ENCODE data around the gene CRYBA1. TPM values are rescaled to one million over a fixed set of nuclear protein-coding genes. Genes with fewer than 3 reads are reported as not detected.

The CRYBA1 gene
- total and polyA plus RNA-seq, 2 of the 8 experiments (the other 6 are each of a cell fraction or from before 2014, with no cell fraction given) = not detected

- POLR2A ChIA-PET (ENCODE audit: partially characterized antibody) = no interaction called here
These were observed 10.8 kb upstream of the CRYBA1 start for GRCh38 chr17:29235904-29236303.

More at GRCh38 chr17:29235904-29236303, 10.8 kb upstream of the CRYBA1 start:
- H3K4me1 ChIP-seq (replicated peaks in 1 of 4; ENCODE audit: control insufficient read depth in 3 of 4, insufficient read depth in 4 of 4, low read length in 3 of 4) = peaks cover under 1 to 6% (median 3%) of the 10 kb centered on the region in 4 experiments; a peak in 4 of 7 replicates
- H2BK20ac ChIP-seq (ENCODE audit: low read length) = no peak overlapping the region
- no peaks in the 10 kb centered on the region for H4K20me1 ChIP-seq (replicated peaks in 1 of 2; ENCODE audit: control insufficient read depth in 1 of 2, insufficient read depth in 2 of 2, low read length in 2 of 2)
- FAIRE-seq (no peak), DNase-seq (ENCODE audit: low read depth in 1 of 2, low spot score in 2 of 2) (no peak)
- no peak overlapping the region for H2BK120ac ChIP-seq (replicated peaks; ENCODE audit: low read depth, low read length)
- no peaks in the 10 kb centered on the region for H3K36me3 ChIP-seq (ENCODE audit: control insufficient read depth in 2 of 4, insufficient read depth in 4 of 4, low read length in 3 of 4)
- H2AFZ ChIP-seq (ENCODE audit: low read length) = no peak overlapping the region
- H3K9me3 ChIP-seq (ENCODE audit: insufficient read depth in 2 of 2, low read depth in 1 of 2, low read length in 1 of 2) = no peaks in the 10 kb centered on the region
- H3K4ac ChIP-seq (replicated peaks; ENCODE audit: insufficient read length, low read depth, low read length) = no peak overlapping the region
- CTCF ChIA-PET (ENCODE audit: partially characterized antibody) = interaction anchor here (0.6 to 1.5 kb wide), 6 partner anchors 14 to 382 kb away, joined by 3 to 6 read pairs (median 3); no protein-coding TSS in a partner anchor
- H3K23me2 ChIP-seq (ENCODE audit: low read depth, low read length) = no peaks in the 10 kb centered on the region
- H3K79me2 ChIP-seq (ENCODE audit: control insufficient read depth in 1 of 2, insufficient read depth in 2 of 2, low read length in 2 of 2) = no peaks in the 10 kb centered on the region
- TF ChIP-seq ASH2L (IDR thresholded peaks at IDR 0.05; ENCODE audit: low read length) = no peak
- TF ChIP-seq SUZ12 (IDR thresholded peaks at IDR 0.05; ENCODE audit: low read length) = no peak
- TF ChIP-seq SIRT6 (IDR thresholded peaks at IDR 0.05; ENCODE audit: low read length) = no peak
- no peak for TF ChIP-seq MAX (IDR thresholded peaks at IDR 0.05)
- TF ChIP-seq CHD2 (IDR thresholded peaks at IDR 0.05; ENCODE audit: low read length) = no peak
- no peak for TF ChIP-seq CTBP2 (IDR thresholded peaks at IDR 0.05; ENCODE audit: borderline replicate concordance, insufficient read depth, insufficient read length, low read length)
- no peak for TF ChIP-seq RXRA (IDR thresholded peaks at IDR 0.05; ENCODE audit: insufficient read depth, low read depth, low read length)
- TF ChIP-seq EP300 (IDR thresholded peaks at IDR 0.05; ENCODE audit: borderline replicate concordance in 1 of 2, low read depth in 2 of 2, low read length in 2 of 2) = no peak
- TF ChIP-seq PHF8 (conservative IDR thresholded peaks at IDR 0.05; ENCODE audit: low read depth, low read length) = no peak
- no peak for TF ChIP-seq MAFK (IDR thresholded peaks at IDR 0.05; ENCODE audit: low read depth, low read length)
- TF ChIP-seq RNF2 (IDR thresholded peaks at IDR 0.05; ENCODE audit: borderline replicate concordance, low read depth, low read length, missing control alignments, poor library complexity, severe bottlenecking) = no peak
- no peak for TF ChIP-seq E2F6 (IDR thresholded peaks at IDR 0.05)
- no peak overlapping the region for H4K8ac ChIP-seq (ENCODE audit: extremely low read depth, insufficient read depth, low read length)
- no peak overlapping the region for H3K27ac ChIP-seq (ENCODE audit: low read depth, low read length)
- no peak overlapping the region for H3K18ac ChIP-seq (ENCODE audit: extremely low read depth, low read length)
- no peak overlapping the region for H3K14ac ChIP-seq (ENCODE audit: insufficient read length)
- no peak overlapping the region for H3K23ac ChIP-seq (ENCODE audit: insufficient read length)
- no peaks in the 10 kb centered on the region for H3K79me1 ChIP-seq (ENCODE audit: low read depth, low read length)
- no peak overlapping the region for H3K56ac ChIP-seq (replicated peaks; ENCODE audit: insufficient read length, low read depth, low read length)
- H3K4me2 ChIP-seq (ENCODE audit: insufficient read depth in 1 of 2, low read depth in 2 of 2, low read length in 2 of 2) = no peak overlapping the region
- H2AK5ac ChIP-seq (ENCODE audit: low read depth, low read length) = no peak overlapping the region
- H3K9ac ChIP-seq (replicated peaks in 1 of 4; ENCODE audit: extremely low read depth in 1 of 4, low read depth in 3 of 4, low read length in 3 of 4) = no peak overlapping the region
- H3K27me3 ChIP-seq (replicated peaks in 1 of 4; ENCODE audit: control insufficient read depth in 3 of 4, extremely low read depth in 1 of 4, insufficient read depth in 3 of 4, low read length in 3 of 4) = no peaks in the 10 kb centered on the region; a peak in 1 of 7 replicates
- WGBS, 2 experiments (ENCODE audit: extremely low coverage in 1 of 2, insufficient coverage in 1 of 2, insufficient read length in 1 of 2, insufficient replicate concordance in 2 of 2, low coverage in 1 of 2, low lambda C conversion rate in 2 of 2, missing lambda C conversion rate in 1 of 2) = 90% methylated on average over 3 of the region's 3 CpGs; no CpG with 5 or more reads in 1 of the 2 experiments
- H2BK15ac ChIP-seq (ENCODE audit: low read length) = no peak overlapping the region
- no peak overlapping the region for H4K5ac ChIP-seq (ENCODE audit: insufficient read length, low read depth, low read length)
- H4K91ac ChIP-seq (replicated peaks; ENCODE audit: insufficient read length, low read length) = no peak overlapping the region
- H3K4me3 ChIP-seq (ENCODE audit: extremely low read depth in 1 of 4, insufficient read depth in 2 of 4, low read depth in 3 of 4, low read length in 4 of 4) = no peak overlapping the region
- H2BK12ac ChIP-seq (ENCODE audit: low read depth, low read length) = no peak overlapping the region
- no peak overlapping the region for H2BK5ac ChIP-seq (ENCODE audit: low read depth, low read length)
